Upper lobe of left lung (tissue), 4 donors: ENCODE results near the gene A2ML1.

Experiments
- CTCF ChIP-seq, 6 experiments: fragments of 450-650 bp in 4 of 6; fragments of 200-600 bp in 2 of 6; sonication (generic) in 2 of 6; IDR thresholded peaks; one replicate each; pipeline ENCODE4 v1.5.1; 2016 to 2019; ENCODE audit warnings: antibody characterized with exemption in 6 of 6
- POLR2A ChIP-seq, 4 donors: fragments of 450-650 bp; IDR thresholded peaks; one replicate each; pipeline ENCODE4 v1.5.1; 2016 to 2017; ENCODE audit warnings: antibody characterized with exemption in 4 of 4, mild to moderate bottlenecking in 2 of 4
- POLR2AphosphoS5 ChIP-seq, 2 donors: sonication (generic); formaldehyde crosslinking; IDR thresholded peaks; one replicate each; pipeline ENCODE4 v1.5.1; 2017; ENCODE audit warnings: antibody characterized with exemption in 2 of 2

- TF ChIP-seq CTCF (IDR thresholded peaks at IDR 0.05): no peak
- no peak for TF ChIP-seq POLR2AphosphoS5 (IDR thresholded peaks at IDR 0.05)
- no peak for TF ChIP-seq POLR2A (IDR thresholded peaks at IDR 0.05)
Measured at GRCh38 chr12:8917751-8918150, 95.3 kb downstream of the A2ML1 start.
